Tibial nerve (tissue), 4 donors: ENCODE results near the gene SLC15A5. TPM values are rescaled to one million over a fixed set of nuclear protein-coding genes. Genes with fewer than 3 reads are reported as not detected.

Source experiments
- DNase-seq, 2 donors: peaks; one replicate each; pipeline ENCODE4 v3.0.0-alpha.2; 2019; ENCODE audit warnings: low spot score in 2 of 2
- H3K27ac ChIP-seq, 4 donors: fragments of 200-600 bp; sonication (generic) in 3 of 4; one replicate each; pipeline ENCODE4 v1.5.1; 2017 to 2019; ENCODE audit warnings: mild to moderate bottlenecking in 1 of 4
- H3K27me3 ChIP-seq, 2 donors: fragments of 200-600 bp; sonication (generic) in 1 of 2; one replicate each; pipeline versions ENCODE4 v1.5.1 to v1.6.0; 2017 to 2019
- H3K36me3 ChIP-seq, 3 donors: fragments of 200-600 bp; sonication (generic); one replicate each; pipeline ENCODE4 v1.5.1; 2018 to 2019
- H3K4me1 ChIP-seq, 4 donors: fragments of 200-600 bp; sonication (generic) in 3 of 4; one replicate each; pipeline ENCODE4 v1.5.1; 2017 to 2019
- H3K4me3 ChIP-seq, 4 donors: fragments of 200-600 bp; sonication (generic) in 3 of 4; one replicate each; pipeline ENCODE4 v1.5.1; 2017 to 2019; ENCODE audit warnings: mild to moderate bottlenecking in 1 of 4, moderate library complexity in 1 of 4
- H3K9me3 ChIP-seq, 4 donors: fragments of 200-600 bp; sonication (generic) in 3 of 4; one replicate each; pipeline ENCODE4 v1.5.1; 2017 to 2019
- EP300 ChIP-seq, 2 donors: sonication (generic); formaldehyde crosslinking; IDR thresholded peaks; one replicate each; pipeline ENCODE4 v1.6.1; 2017; ENCODE audit warnings: antibody characterized with exemption in 2 of 2, mild to moderate bottlenecking in 1 of 2
- POLR2A ChIP-seq, 2 donors: fragments of 450-650 bp; IDR thresholded peaks; one replicate each; pipeline ENCODE4 v1.6.1; 2017; ENCODE audit warnings: antibody characterized with exemption in 2 of 2, mild to moderate bottlenecking in 2 of 2, moderate library complexity in 2 of 2
- WGBS, 2 donors: methylation state at CpG; one replicate each; pipeline ENCODE4 v1.1.5; 2018; 5-methylcytosine and 5-hydroxymethylcytosine counted together
- total RNA-seq, 4 donors: library from RNA; depleted of rRNA; stranded (reverse); fragments of >200 nt; gene quantifications; one replicate each; pipeline ENCODE4 v1.1.0, GENCODE V29; 2016
- TF ChIP-seq, protein P1 (sequence below), 5 experiments: fragments of 200-600 bp in 3 of 5; fragments of 450-650 bp in 2 of 5; sonication (generic) in 3 of 5; IDR thresholded peaks; one replicate each; pipeline ENCODE4 v1.5.1; 2016 to 2019; ENCODE audit warnings: antibody characterized with exemption in 5 of 5, mild to moderate bottlenecking in 3 of 5, moderate library complexity in 2 of 5

Gene SLC15A5
- total RNA-seq, 4 donors from 2014 or later: not detected

DNA sequence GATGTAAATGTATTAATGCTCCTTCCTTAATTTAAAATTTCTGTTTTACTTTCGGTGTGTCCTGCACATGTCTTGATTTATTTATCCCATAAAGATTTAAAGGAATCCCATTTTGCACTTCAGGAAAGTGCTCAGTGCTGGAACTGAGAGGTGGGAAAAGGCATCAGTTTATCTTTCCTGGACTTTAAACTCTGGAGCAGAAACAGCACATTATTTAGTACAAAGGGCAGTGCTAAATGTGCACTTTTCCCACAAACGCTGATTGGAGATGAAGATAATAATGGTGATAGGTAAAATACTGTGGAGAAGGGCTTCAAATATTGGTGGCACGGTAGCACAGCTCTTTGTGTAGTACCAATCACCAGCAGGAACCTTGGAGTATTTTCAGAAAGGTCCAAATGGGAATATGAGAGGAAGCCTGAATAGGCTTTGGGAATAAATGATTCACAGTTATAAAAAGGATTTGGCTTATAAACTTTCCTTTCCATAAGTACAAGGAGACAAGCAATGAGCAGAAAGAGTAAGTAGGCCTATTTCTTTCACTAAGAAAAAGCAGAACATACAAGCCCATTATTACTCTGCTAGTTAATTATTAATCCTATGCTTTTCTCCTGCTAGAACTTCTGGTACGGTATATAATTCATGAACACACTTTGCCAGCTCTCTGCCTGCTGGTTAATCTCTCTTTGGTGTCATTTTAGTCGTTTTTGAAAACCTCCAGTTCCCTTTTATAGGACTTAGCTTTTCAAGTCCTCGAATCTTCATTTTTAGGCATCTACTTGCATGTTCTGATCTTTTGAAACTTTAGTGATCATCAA, 58.3 kb downstream of the SLC15A5 start:
- H3K4me3 ChIP-seq: no peak overlapping the region
- TF ChIP-seq EP300 (IDR thresholded peaks at IDR 0.05) (no peak), POLR2A (IDR thresholded peaks at IDR 0.05) (no peak)
- TF ChIP-seq, protein P1, sequence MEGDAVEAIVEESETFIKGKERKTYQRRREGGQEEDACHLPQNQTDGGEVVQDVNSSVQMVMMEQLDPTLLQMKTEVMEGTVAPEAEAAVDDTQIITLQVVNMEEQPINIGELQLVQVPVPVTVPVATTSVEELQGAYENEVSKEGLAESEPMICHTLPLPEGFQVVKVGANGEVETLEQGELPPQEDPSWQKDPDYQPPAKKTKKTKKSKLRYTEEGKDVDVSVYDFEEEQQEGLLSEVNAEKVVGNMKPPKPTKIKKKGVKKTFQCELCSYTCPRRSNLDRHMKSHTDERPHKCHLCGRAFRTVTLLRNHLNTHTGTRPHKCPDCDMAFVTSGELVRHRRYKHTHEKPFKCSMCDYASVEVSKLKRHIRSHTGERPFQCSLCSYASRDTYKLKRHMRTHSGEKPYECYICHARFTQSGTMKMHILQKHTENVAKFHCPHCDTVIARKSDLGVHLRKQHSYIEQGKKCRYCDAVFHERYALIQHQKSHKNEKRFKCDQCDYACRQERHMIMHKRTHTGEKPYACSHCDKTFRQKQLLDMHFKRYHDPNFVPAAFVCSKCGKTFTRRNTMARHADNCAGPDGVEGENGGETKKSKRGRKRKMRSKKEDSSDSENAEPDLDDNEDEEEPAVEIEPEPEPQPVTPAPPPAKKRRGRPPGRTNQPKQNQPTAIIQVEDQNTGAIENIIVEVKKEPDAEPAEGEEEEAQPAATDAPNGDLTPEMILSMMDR (IDR thresholded peaks at IDR 0.05): no peak
- 73% methylated on average over 6 of the region's 6 CpGs for WGBS, 2 donors
- H3K27ac ChIP-seq: no peak overlapping the region
- no peaks in the 10 kb centered on the region for H3K4me1 ChIP-seq
- no peaks in the 10 kb centered on the region for H3K36me3 ChIP-seq
- DNase-seq: no peak
- no peaks in the 10 kb centered on the region for H3K9me3 ChIP-seq
- H3K27me3 ChIP-seq: no peaks in the 10 kb centered on the region

DNA sequence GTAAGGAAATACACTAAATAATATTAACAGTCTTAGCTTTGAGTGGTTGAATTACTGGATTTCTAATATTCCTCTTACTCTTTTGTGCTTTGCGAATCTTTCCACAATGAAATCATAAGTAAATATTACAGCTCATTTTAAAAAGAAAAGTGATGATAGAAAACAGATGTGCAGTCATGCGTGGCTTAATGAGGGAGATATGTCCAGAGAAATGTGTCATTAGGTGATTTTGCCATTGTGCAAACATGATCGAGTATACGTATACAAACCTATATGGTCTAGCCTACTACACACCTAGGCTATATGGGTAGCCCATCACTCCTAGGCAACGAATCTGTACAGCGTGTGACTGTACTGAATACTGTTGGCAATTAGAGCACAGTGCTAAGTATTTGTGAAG, 59.3 kb downstream of the SLC15A5 start:
- WGBS, 2 donors: 53 to 68% methylated on average over 6 of the region's 6 CpGs

DNA sequence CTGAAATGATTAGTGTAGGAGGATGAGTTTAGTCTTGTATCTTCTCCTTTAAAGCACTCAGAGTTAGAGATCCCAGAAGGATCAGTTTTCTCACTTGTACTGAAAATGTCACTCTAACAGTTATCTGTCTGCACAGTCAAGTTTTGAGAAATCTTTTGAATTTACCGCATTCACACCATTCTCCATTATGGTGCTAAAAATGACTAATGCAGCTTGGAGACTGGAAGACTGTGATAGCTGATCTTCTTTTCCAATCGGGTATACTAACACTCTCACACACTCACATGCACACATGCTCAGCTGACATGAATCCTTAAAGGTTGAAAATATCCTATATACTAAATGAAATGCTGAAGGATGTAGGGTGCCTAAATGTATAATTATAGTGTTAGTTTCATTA, 65.8 kb downstream of the SLC15A5 start:
- no peaks in the 10 kb centered on the region for H3K36me3 ChIP-seq
- H3K4me3 ChIP-seq: no peak overlapping the region
- no peaks in the 10 kb centered on the region for H3K4me1 ChIP-seq
- no peak overlapping the region for H3K27ac ChIP-seq
- 90 to 92% methylated on average over 2 of the region's 2 CpGs for WGBS, 2 donors
- no peaks in the 10 kb centered on the region for H3K9me3 ChIP-seq
- no peaks in the 10 kb centered on the region for H3K27me3 ChIP-seq
- no peak for TF ChIP-seq POLR2A (IDR thresholded peaks at IDR 0.05)
- TF ChIP-seq, protein P1 (IDR thresholded peaks at IDR 0.05): no peak
- no peak for TF ChIP-seq EP300 (IDR thresholded peaks at IDR 0.05)
- DNase-seq: no peak

More for the DNA sequence above, 59.3 kb downstream of the SLC15A5 start:
- H3K4me1 ChIP-seq: no peaks in the 10 kb centered on the region
- no peak for DNase-seq
- H3K9me3 ChIP-seq: no peaks in the 10 kb centered on the region
- no peak overlapping the region for H3K27ac ChIP-seq
- H3K4me3 ChIP-seq: no peak overlapping the region
- TF ChIP-seq, protein P1 (IDR thresholded peaks at IDR 0.05): no peak
- TF ChIP-seq EP300 (IDR thresholded peaks at IDR 0.05): no peak
- TF ChIP-seq POLR2A (IDR thresholded peaks at IDR 0.05): no peak
- H3K27me3 ChIP-seq: no peaks in the 10 kb centered on the region
- no peaks in the 10 kb centered on the region for H3K36me3 ChIP-seq

DNA sequence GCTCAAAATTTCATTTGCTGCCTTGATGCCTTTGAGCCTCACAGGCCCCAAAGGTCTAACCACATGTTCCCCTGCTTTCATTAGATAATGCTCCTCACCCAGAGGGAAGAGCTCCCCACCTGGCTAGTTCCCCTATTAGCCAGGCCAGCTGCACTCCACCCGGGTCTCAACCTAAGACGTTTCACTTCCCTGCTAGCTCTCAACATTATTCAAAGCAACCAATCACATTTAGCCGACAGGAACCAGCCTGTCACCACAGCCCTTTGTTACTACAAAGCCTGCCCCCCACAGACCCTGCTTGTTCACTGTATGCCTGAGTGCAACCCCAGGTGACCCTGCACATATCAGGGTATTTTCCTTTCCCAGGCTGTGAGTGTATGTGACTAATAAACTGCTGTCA, 78.6 kb downstream of the SLC15A5 start:
- TF ChIP-seq, protein P1 (IDR thresholded peaks at IDR 0.05): no peak
- no peak for TF ChIP-seq EP300 (IDR thresholded peaks at IDR 0.05)
- TF ChIP-seq POLR2A (IDR thresholded peaks at IDR 0.05): no peak
- Histone ChIP-seq H3K27ac (no peak overlapping the region), H3K27me3 (no peaks in the 10 kb centered on the region), H3K4me1 (no peaks in the 10 kb centered on the region), H3K9me3 (peaks cover 0 to 7% (median 2%) of the 10 kb centered on the region in 4 donors), H3K36me3 (no peaks in the 10 kb centered on the region), H3K4me3 (no peak overlapping the region)
- WGBS, 2 donors: 40 to 55% methylated on average over 3 of the region's 3 CpGs
- no peak for DNase-seq

DNA sequence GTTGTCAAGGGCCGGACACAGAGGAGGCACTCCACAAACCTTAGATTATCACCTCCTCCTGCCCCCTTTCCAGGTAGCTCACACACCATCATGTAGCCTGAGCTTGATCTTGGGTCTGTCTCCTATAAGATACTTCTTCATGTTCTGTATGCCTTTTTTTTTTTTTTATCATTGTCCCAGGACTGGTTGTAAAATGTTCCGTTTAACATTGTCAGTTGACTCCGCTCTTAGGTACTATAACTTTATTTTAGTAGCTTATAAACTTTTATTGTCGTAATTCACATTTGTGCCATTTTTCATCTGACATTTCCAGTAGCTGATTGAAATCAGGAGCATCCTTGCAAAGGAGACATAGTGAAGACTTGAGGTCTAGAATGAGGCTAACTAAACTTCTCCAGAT, 79.9 kb downstream of the SLC15A5 start:
- 24 to 94% methylated on average over 4 of the region's 4 CpGs for WGBS, 2 donors
- Histone ChIP-seq H3K4me1 (no peaks in the 10 kb centered on the region), H3K27ac (no peak overlapping the region), H3K9me3 (peaks cover 0 to 7% (median 2%) of the 10 kb centered on the region in 4 donors), H3K27me3 (no peaks in the 10 kb centered on the region), H3K4me3 (no peak overlapping the region), H3K36me3 (no peaks in the 10 kb centered on the region)
- TF ChIP-seq, protein P1 (IDR thresholded peaks at IDR 0.05): no peak
- TF ChIP-seq EP300 (IDR thresholded peaks at IDR 0.05) (no peak), POLR2A (IDR thresholded peaks at IDR 0.05) (no peak)
- no peak for DNase-seq
